Measurements from ENCODE around the gene TMEM50B.
"Not testable (repeated sequence)": the region's sequence is repeated elsewhere in the genome, so short reads cannot be mapped to it uniquely, and the experiment has no call there.

The TMEM50B gene

GRCh38 chr21:33479679-33480480 is at the start of gene TMEM50B:
Gene TMEM50B, minus strand, starts transcription at chr21:33479974. Its CDS starts 11,089 bp downstream, at chr21:33468885.
- peak; percentile 97 for DNase-seq (ENCODE audit: low spot score)

- no peak for DNase-seq (ENCODE audit: low spot score)
These were observed 43.2 kb upstream of the TMEM50B start for GRCh38 chr21:33522953-33523349.

GRCh38 chr21:33522297-33522952 is 42.7 kb upstream of the TMEM50B start:
- no peak for DNase-seq (ENCODE audit: low spot score)

- DNase-seq (ENCODE audit: low spot score): no peak
These were observed 39.1 kb upstream of the TMEM50B start for GRCh38 chr21:33518899-33519298.

GRCh38 chr21:33514229-33514628 is 34.5 kb upstream of the TMEM50B start:
- DNase-seq (ENCODE audit: low spot score): no peak

- no peak for DNase-seq (ENCODE audit: low spot score)
These were observed 32.7 kb upstream of the TMEM50B start for GRCh38 chr21:33512481-33512880.

GRCh38 chr21:33511639-33512038 is 31.9 kb upstream of the TMEM50B start:
- DNase-seq (ENCODE audit: low spot score): no peak

- DNase-seq (ENCODE audit: low spot score): peak; percentile 83
These were observed 31.1 kb upstream of the TMEM50B start for GRCh38 chr21:33510826-33511225.

- DNase-seq (ENCODE audit: low spot score): not testable (repeated sequence)
These were observed 27.2 kb upstream of the TMEM50B start for GRCh38 chr21:33507003-33507402.

GRCh38 chr21:33505833-33506232 is 26.1 kb upstream of the TMEM50B start:
- DNase-seq (ENCODE audit: low spot score): no peak

GRCh38 chr21:33496345-33496744 is 16.6 kb upstream of the TMEM50B start:
- no peak for DNase-seq (ENCODE audit: low spot score)

- no peak for DNase-seq (ENCODE audit: low spot score)
These were observed 16.0 kb upstream of the TMEM50B start for GRCh38 chr21:33495743-33496142.

GRCh38 chr21:33493756-33494155 is 14.0 kb upstream of the TMEM50B start:
- DNase-seq (ENCODE audit: low spot score): no peak

- DNase-seq (ENCODE audit: low spot score): no peak
These were observed 12.8 kb upstream of the TMEM50B start for GRCh38 chr21:33492571-33492970.

- DNase-seq (ENCODE audit: low spot score): peak; percentile 95
These were observed 11.8 kb upstream of the TMEM50B start, which contains the start of gene DNAJC28 for GRCh38 chr21:33491373-33492102. Gene DNAJC28, minus strand, starts transcription at chr21:33491716. Its CDS starts 2,323 bp downstream, at chr21:33489393.

GRCh38 chr21:33490991-33491372 is 11.2 kb upstream of the TMEM50B start:
- DNase-seq (ENCODE audit: low spot score): no peak

GRCh38 chr21:33488936-33489335 is 9.2 kb upstream of the TMEM50B start:
- no peak for DNase-seq (ENCODE audit: low spot score)

GRCh38 chr21:33487996-33488395 is 8.2 kb upstream of the TMEM50B start:
- no peak for DNase-seq (ENCODE audit: low spot score)

- no peak for DNase-seq (ENCODE audit: low spot score)
These were observed 1.7 kb upstream of the TMEM50B start for GRCh38 chr21:33481314-33481943.

GRCh38 chr21:33480481-33481103 is 818 bp upstream of the TMEM50B start:
- peak; percentile 23 for DNase-seq (ENCODE audit: low spot score)

GRCh38 chr21:33478935-33479678 is 667 bp downstream of the TMEM50B start:
- peak; percentile 25 for DNase-seq (ENCODE audit: low spot score)

Measured in putamen (tissue), 1 donor.